Measurements from ENCODE around the gene MAD2L2.
A peak's percentile ranks its signal among the peaks of the same experiment; 100 is the strongest.

Gene MAD2L2

DNA sequence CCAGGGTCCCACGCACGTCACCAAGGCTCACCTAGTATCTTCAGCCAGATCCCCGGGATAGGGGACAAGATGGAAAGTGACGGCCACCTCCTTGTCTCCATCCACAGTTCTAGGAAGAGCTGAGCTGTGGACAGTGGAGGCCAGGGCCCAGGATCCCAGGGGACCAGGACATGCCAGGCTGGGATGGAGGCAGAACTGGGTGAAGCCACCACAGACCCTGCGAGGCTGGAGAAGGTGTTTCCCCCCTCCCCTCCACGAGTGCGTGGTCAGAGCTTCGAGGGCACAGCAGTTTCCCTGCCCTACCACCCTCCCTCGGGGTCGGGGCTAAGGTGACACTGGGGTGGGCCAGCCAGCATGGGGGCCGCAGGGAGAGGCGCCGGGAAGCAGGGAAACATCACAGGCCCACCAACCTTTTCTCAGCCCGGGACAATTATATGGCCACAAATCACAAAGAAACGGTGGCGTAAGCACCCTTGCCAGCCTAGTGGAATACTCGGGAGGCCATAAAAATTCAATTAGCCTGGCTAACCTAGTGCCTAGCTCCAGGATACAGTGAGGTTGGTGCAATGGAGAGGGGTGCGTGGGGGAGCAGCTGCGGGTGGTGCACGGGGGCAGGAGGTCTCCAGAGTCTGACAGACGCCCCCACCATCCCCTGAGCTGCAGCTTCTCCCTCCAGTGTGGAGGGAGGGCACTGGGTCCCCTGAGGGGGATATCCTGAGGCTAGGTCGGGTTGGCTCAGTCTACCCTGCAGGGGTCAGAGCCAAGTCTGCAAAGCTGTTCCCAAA lies 23.9 kb upstream of the MAD2L2 start:
- DNase-seq, result no peak

- DNase-seq, result no peak
Observed at GRCh38 chr1:11704194-11704529, 23.2 kb upstream of the MAD2L2 start.

DNA sequence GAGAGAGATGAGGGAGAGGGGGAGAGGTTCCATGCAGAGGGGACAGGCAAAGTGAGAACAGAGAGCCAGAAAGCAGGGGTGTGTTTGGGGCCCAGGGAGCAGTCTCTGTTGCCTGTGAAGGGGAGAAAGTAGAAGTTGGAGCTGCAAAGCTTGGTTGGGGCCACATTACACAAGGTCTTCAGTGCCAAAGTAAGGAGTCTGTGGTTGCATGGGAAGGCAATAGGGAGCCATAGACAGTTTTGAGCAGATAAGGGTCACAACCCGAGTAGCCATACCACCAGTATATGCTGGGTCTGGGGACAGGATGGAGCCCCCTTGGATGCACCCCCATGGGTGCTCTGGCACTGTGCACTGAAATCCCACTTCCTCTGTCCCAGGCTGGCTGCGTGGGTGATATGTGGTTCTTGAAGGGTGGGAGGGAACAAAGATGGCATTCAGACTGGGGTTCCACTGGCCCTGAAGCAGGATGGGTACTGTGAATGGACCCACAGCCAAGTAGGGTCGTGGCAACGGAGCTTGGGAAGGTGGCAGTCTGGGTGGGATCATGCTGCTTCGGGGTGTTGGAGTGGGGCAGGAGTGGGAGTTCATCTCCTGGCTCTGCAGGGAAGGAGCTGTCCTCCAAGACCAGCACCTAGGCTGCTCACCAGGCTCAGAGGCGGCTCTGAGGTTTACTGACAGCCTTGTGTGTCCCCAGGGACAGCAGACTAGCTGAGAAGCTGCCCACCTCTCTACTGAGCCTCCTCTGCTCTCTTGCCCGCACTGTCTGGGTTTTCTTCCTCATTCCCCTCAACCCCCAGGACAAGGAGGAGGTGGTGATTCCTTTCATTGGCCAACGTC lies 22.6 kb upstream of the MAD2L2 start:
- no peak for DNase-seq

DNA sequence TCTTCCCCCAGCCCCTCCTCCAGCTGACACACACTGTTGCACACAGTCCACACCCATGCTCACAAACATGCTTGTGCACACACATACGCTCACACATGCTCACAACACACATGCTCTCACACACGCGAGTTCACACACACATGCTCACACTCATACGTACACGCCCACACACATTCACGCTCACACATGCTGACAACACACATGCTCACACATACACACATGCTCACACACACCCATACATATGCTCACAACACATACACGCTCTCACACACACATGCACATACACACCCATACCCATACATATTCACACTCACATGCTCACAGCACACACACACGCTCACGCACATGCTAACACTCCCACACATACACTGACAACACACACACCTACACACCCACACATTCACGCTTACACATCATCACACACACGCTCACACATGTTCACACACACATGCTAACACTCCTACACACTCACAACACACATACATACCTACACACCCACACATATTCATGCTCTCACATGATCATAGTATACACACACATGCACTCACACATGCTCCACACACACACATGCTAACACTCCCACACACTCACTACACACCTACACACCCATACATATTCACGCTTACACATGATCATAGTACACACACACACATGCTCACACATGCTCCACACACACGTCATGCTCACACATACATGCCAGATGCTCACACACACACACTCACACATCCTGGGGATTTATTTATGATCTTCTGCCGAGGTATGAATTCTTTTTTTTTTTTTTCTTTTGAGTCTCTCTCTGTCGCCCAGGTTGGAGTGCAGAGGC lies 21.2 kb upstream of the MAD2L2 start:
- DNase-seq, result no peak

GRCh38 chr1:11701551-11701961 lies 20.6 kb upstream of the MAD2L2 start:
- no peak for DNase-seq

GRCh38 chr1:11700601-11701467 lies 19.9 kb upstream of the MAD2L2 start:
- no peak for DNase-seq

GRCh38 chr1:11697893-11698210 lies 16.9 kb upstream of the MAD2L2 start:
- no peak for DNase-seq

DNA sequence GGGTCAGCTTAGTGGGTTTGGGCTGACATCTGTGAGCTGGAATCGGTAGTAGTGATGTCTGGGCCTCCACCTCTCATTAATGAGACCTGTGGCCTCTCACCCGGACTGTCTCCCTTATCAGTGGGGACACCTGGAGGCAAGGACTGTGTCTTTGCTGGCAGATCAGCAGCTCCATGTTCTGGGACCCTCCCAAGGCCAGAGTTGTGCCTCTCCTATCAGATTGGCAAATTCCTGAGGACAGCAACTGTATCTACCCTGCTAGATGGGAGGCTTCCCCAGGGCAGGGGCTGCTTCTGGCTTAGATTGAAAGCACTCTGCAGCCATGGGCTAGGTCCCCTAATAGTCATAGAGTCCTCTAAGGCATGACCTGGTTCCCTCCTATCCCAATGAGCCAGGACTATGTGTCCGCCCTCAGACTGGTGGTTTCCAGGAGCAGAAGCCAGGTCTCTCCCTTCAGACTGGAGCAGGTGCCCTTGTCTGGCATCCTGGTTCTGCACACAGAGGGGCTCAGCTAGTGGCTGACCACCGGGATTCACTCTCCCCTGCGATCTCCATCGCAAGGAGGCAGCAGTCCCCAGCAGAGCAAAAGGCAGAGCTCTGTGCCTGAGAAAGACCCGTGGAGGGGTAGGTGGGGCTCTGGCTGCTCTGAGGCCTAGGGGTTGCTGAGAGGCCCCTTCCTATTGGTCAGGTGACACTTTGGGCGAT lies 16.4 kb upstream of the MAD2L2 start:
- no peak for DNase-seq

- no peak for DNase-seq
Observed at GRCh38 chr1:11695861-11696260, 14.9 kb upstream of the MAD2L2 start.

DNA sequence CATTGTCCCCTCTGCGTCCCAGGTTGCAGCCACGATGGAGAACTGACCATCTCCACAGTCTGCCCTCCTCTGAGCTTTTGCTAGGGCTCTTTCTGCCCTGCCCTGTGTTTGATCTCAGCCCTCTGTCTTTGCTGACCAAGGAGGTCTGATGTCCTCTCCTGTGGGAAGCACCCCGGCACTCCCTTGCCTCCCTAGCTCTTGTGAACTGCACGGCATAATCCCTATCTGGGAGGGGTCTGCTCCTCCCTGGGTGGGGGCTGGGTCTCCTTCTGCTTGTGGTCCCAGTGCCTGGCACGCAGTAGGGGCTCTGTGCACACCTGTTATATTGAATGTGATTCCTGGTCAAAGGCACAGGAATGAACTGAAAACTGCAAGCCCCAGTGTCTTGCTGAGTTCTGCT lies 13.0 kb upstream of the MAD2L2 start:
- no peak for DNase-seq

GRCh38 chr1:11693024-11693590 lies 12.2 kb upstream of the MAD2L2 start:
- peak in 1 of 2 experiments; percentile 30 for DNase-seq

- no peak for DNase-seq
Observed at GRCh38 chr1:11691928-11692711, 11.2 kb upstream of the MAD2L2 start.

DNA sequence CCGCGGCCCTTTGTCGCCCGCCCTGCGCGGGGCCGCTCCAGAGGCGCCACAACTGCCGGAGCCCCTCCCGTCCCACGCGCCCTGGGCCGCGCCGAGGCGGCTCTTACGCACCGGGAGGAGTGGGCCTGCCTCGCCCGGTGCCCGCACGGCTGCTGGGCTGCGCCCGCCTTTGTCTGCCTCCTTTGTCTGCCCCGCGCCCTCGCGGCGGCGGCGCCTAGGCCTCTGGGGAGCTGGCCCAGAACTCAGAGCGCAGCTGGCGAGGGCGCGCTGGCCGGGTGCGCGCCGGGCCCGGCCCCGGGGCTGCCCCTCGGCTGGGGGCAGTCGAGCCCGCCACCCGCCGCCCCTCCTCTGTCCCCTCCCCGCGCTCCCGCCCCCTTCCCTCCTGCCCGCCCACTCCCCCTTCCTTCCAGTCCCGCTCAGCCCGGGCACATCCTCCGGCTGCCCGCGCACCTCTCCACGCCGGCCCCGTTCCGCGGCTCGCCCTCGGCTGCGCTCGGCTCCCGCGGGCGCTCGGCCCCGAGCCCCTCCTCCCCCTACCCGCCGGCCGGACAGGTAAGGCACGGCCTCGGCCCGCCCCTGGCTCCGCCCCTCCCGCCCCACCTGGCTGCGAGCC lies 10.5 kb upstream of the MAD2L2 start, which contains the start of gene DRAXIN:
TSS of gene DRAXIN (plus strand) at position 409 of the 613 bp plus-strand sequence. CDS start 14,549 bp downstream, outside the sequence.
- DNase-seq, result no peak

DNA sequence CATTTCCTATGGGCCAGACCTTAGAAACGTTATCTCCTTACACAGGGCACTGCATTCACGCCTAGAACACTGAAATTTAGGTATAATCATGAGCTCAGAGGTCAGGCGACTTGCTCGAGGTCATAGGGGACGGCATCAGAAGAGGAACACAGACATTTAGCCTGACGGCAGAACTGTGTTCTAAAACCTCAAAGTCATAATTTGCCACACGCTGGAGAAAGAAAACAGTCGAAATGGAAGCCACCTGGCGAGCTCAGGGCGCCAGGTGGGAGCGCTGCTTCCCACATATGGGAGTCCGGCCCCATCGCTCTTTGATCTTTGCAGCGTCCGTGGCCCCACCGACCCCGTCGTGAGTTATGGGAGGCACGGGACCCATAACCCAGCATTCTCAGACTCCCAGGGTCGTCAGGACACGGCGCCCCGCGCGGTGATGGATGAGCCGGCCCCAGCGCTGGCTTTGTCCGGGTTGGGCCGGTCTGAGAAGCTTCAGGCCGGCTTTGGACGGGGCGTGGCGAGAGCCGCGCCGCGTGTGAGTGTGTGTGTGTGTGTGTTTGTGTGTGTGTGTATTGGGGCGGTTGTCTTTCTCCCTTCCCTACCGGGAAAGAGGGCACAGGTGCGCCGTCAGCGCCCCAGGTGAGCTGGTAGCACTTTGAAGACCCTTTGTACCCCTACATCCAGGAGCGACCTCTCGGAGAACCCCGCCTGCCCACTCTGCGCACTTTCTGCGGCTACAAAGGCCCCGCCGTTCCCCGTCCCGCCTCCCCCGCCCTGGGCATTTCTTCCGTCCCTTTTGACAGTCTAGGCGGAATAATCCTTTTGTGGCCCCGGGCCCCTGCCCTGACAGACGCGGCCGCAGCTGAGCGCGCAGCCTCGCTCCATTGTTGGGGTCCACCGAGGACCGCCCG lies 9.7 kb upstream of the MAD2L2 start:
- no peak for DNase-seq

DNA sequence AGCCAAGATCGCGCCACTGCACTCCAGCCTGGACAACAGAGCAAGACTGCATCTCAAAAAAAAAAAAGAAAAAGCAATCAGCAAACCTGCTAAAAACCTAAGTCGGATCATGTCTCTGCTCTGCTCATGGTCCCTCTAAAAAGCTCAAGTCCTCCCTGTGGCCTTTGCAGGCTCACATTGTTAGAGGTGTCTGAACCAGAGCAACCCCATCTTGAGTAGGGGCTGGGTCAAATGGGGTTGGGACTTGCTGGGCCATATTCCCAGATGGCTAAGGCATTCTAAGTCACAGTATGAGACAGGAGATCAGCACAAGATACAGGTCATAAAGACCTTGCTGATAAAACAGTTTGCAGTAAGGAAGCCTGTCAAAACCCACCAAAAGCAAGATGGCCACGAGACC lies 7.6 kb upstream of the MAD2L2 start:
- DNase-seq, result no peak

DNA sequence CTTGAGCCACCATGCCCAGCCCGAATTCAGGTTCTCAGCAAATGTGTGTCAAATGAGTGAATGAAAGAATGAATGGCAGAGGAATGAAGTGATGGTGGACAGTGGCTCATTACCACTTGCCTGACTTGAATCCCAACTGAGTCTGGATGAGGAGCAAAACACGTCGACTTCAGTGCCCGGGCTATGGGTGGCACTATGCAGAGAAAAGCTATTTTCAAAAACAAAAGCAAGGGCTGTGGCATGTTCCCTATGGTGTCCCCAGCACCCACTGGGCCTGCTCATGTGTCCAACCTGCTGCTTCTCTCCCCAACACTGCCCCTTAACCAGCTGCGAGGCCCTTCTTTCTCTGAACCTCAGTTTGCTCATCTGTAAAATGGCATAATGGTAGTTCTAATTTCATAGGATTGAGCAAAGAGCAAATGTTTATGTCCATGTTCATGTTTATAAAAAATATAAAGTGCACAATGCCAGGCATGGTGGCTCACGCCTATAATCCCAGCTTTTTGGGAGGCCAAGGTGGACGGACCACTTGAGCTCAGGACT lies 4.3 kb upstream of the MAD2L2 start:
- DNase-seq, result no peak

- DNase-seq, result no peak
Observed at GRCh38 chr1:11684070-11684469, 3.1 kb upstream of the MAD2L2 start.

DNA sequence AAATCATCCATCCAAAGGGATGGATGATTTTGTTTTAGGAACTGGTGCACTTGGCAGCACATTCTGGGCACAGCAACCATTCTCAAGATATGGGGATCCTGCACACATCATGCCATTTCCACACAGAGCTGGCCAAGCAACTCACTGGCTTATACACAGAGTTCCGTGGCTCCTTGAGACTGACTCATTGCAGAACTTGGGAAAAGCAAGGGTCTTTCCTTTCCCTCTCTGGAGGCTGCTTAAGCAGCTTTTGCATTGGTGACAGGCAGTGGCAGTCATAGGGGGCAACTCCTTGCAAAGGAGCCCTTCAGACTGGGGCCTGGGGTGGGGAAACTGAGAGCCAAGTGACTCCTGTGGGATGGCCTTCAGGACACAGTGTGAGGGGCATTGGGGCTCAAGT lies 1.9 kb upstream of the MAD2L2 start:
- no peak for DNase-seq

- no peak for DNase-seq
Observed at GRCh38 chr1:11682287-11682771, 1.4 kb upstream of the MAD2L2 start.

All from stimulated activated CD4-positive, alpha-beta T cell treated with anti-CD3 and anti-CD28 coated beads, Interleukin-4, amount 100 ng/mL, for 4 hours (primary cell).